IMR-90 (cell line): ENCODE measurements around the gene GALNT14. TPM values are rescaled to one million over a fixed set of nuclear protein-coding genes. Genes with fewer than 3 reads are reported as not detected.

Source experiments
- ATAC-seq: fragments of 200-7000 bp; cut with Tn5 transposase; 2 replicates; pipeline ENCODE4 v1.9.1; 2020; ENCODE audit warnings: low read depth, mild to moderate bottlenecking, moderate library complexity
- BruUV-seq: library from RNA; stranded (reverse); fragments of 400-500 nt; replicated peaks from 2 replicates; lab custom pipeline; 2021; lab: Mats Ljungman, UMichigan
- CTCF ChIA-PET: fragments of 300-600 bp; formaldehyde crosslinking; extraction: SDS; loops from one replicate; lab custom pipeline; 2021; ENCODE audit warnings: antibody characterized with exemption; lab: Yijun Ruan, JAX
- POLR2A ChIA-PET: fragments of 300-600 bp; sonication (Branson Sonifier 250); formaldehyde crosslinking; loops from one replicate; lab custom pipeline; 2022; ENCODE audit warnings: antibody characterized with exemption; ENCODE audit not compliant: unreplicated experiment; lab: Charles Lee
- DNase-seq: peaks from one replicate; pipeline ENCODE4 v3.0.0; 2013
- H2AFZ ChIP-seq: replicated peaks from 2 replicates; pipeline ENCODE3; 2013; ENCODE audit warnings: low read length, mild to moderate bottlenecking; ENCODE audit not compliant: poor library complexity
- H2AK5ac ChIP-seq: 2 replicates; pipeline ENCODE4 v1.6.1; 2013; ENCODE audit warnings: low read depth, low read length, inconsistent platforms
- H2AK9ac ChIP-seq: replicated peaks from 2 replicates; pipeline ENCODE3; 2013; ENCODE audit warnings: mild to moderate bottlenecking, low read depth, low read length, moderate library complexity; ENCODE audit not compliant: poor library complexity
- H2BK120ac ChIP-seq: 2 replicates; pipeline ENCODE4 v1.6.1; 2013; ENCODE audit warnings: low read depth, low read length, inconsistent platforms
- H2BK15ac ChIP-seq: 3 replicates; pipeline ENCODE4 v1.6.1; 2013; ENCODE audit warnings: low read depth, low read length, inconsistent platforms
- H2BK20ac ChIP-seq: 2 replicates; pipeline ENCODE4 v1.6.1; 2013; ENCODE audit warnings: low read depth, mild to moderate bottlenecking, inconsistent platforms, low read length, moderate library complexity
- H2BK5ac ChIP-seq: 2 replicates; pipeline ENCODE4 v1.6.1; 2013; ENCODE audit warnings: mild to moderate bottlenecking, low read depth, low read length, inconsistent platforms; ENCODE audit not compliant: poor library complexity, severe bottlenecking
- H3K14ac ChIP-seq: replicated peaks from 2 replicates; pipeline ENCODE4 v1.6.1; 2013; ENCODE audit warnings: low read depth, low read length, inconsistent platforms
- H3K18ac ChIP-seq: 2 replicates; pipeline ENCODE4 v1.6.1; 2013; ENCODE audit warnings: low read depth, low read length, control low read depth
- H3K23ac ChIP-seq: 2 replicates; pipeline ENCODE4 v1.6.1; 2013; ENCODE audit warnings: low read depth, low read length, inconsistent platforms
- H3K27ac ChIP-seq: 2 replicates; pipeline ENCODE4 v1.5.1; 2013; ENCODE audit warnings: mild to moderate bottlenecking, control low read depth, low read length; ENCODE audit not compliant: insufficient read depth
- H3K27me3 ChIP-seq: 2 replicates; pipeline ENCODE4 v1.6.1; 2013; ENCODE audit warnings: low read length; ENCODE audit not compliant: control insufficient read depth, insufficient read depth
- H3K36me3 ChIP-seq: 2 replicates; pipeline ENCODE4 v1.6.1; 2013; ENCODE audit warnings: low read length, mixed read lengths; ENCODE audit not compliant: control insufficient read depth, insufficient read depth
- H3K4ac ChIP-seq: 2 replicates; pipeline ENCODE4 v1.6.1; 2013; ENCODE audit warnings: low read depth, low read length, inconsistent platforms
- H3K4me1 ChIP-seq: 2 replicates; pipeline ENCODE4 v1.6.1; 2013; ENCODE audit warnings: low read length, mixed read lengths; ENCODE audit not compliant: control insufficient read depth, insufficient read depth
- H3K4me2 ChIP-seq: 2 replicates; pipeline ENCODE4 v1.6.1; 2013; ENCODE audit warnings: low read depth, mild to moderate bottlenecking, control low read depth, low read length, moderate library complexity
- H3K4me3 ChIP-seq: 2 replicates; pipeline ENCODE4 v1.5.1; 2013; ENCODE audit warnings: low read depth, mild to moderate bottlenecking, control low read depth, low read length, moderate library complexity; ENCODE audit not compliant: insufficient read depth
- H3K56ac ChIP-seq: 2 replicates; pipeline ENCODE4 v1.6.1; 2013; ENCODE audit warnings: low read length, inconsistent platforms; ENCODE audit not compliant: insufficient read depth; ENCODE audit errors: extremely low read depth
- H3K79me1 ChIP-seq, 2 experiments: 2 replicates each; pipeline ENCODE4 v1.6.1; 2013; ENCODE audit warnings: low read length in 2 of 2, inconsistent platforms in 1 of 2, low read depth in 1 of 2
- H3K9ac ChIP-seq: 2 replicates; pipeline ENCODE4 v1.6.1; 2013; ENCODE audit warnings: low read depth, low read length, control low read depth
- H3K9me1 ChIP-seq: 2 replicates; pipeline ENCODE4 v1.6.1; 2013; ENCODE audit warnings: low read length, inconsistent platforms; ENCODE audit not compliant: insufficient read depth
- H3K9me3 ChIP-seq: 2 replicates; pipeline ENCODE4 v1.6.1; 2013; ENCODE audit warnings: low read length; ENCODE audit not compliant: control insufficient read depth, insufficient read depth
- H4K20me1 ChIP-seq: 2 replicates; pipeline ENCODE4 v1.6.1; 2013; ENCODE audit warnings: low read length, inconsistent platforms; ENCODE audit not compliant: insufficient read depth
- H4K5ac ChIP-seq: 2 replicates; pipeline ENCODE4 v1.6.1; 2013; ENCODE audit warnings: mild to moderate bottlenecking, low read depth, low read length, control low read depth
- H4K8ac ChIP-seq, 2 experiments: 2 replicates each; pipeline ENCODE4 v1.6.1; 2013; ENCODE audit warnings: low read depth in 2 of 2, low read length in 2 of 2, control low read depth in 1 of 2, inconsistent platforms in 1 of 2
- H4K91ac ChIP-seq: 2 replicates; pipeline ENCODE4 v1.6.1; 2013; ENCODE audit warnings: low read depth, low read length, inconsistent platforms; ENCODE audit not compliant: insufficient read depth
- BHLHE40 ChIP-seq: fragments of 150-350 bp; IDR thresholded peaks from 2 replicates; pipeline ENCODE4 v1.6.1; 2016; ENCODE audit warnings: mild to moderate bottlenecking, low read depth, low read length
- CHD1 ChIP-seq: IDR thresholded peaks from 2 replicates; pipeline ENCODE4 v1.6.1; 2012; ENCODE audit warnings: low read depth, low read length, improper control_type of control experiment
- CTCF ChIP-seq: conservative IDR thresholded peaks from 2 replicates; pipeline ENCODE4 v1.5.1; 2012; ENCODE audit warnings: mild to moderate bottlenecking, low read depth, low read length, improper control_type of control experiment
- FOS ChIP-seq: fragments of 150-350 bp; IDR thresholded peaks from 2 replicates; pipeline ENCODE4 v1.6.1; 2016; ENCODE audit warnings: low read depth, low read length
- MAFK ChIP-seq: IDR thresholded peaks from 2 replicates; pipeline ENCODE4 v1.6.1; 2012; ENCODE audit warnings: low read depth, low read length, improper control_type of control experiment
- MXI1 ChIP-seq: IDR thresholded peaks from 2 replicates; pipeline ENCODE4 v1.6.1; 2012; ENCODE audit warnings: low read depth, mild to moderate bottlenecking, low read length, moderate library complexity, borderline replicate concordance
- NFE2L2 ChIP-seq: fragments of 150-350 bp; IDR thresholded peaks from 2 replicates; pipeline ENCODE4 v1.6.1; 2016; ENCODE audit warnings: low read depth, mild to moderate bottlenecking, low read length
- POLR2A ChIP-seq: IDR thresholded peaks from 2 replicates; pipeline ENCODE4 v1.6.1; 2012; ENCODE audit warnings: mild to moderate bottlenecking, low read depth, low read length
- RCOR1 ChIP-seq: IDR thresholded peaks from 2 replicates; pipeline ENCODE4 v1.6.1; 2012; ENCODE audit warnings: mild to moderate bottlenecking, low read length, improper control_type of control experiment; ENCODE audit not compliant: insufficient replicate concordance
- SMC3 ChIP-seq: fragments of 150-350 bp; IDR thresholded peaks from 2 replicates; pipeline ENCODE4 v1.6.1; 2016; ENCODE audit warnings: low read depth, mild to moderate bottlenecking, antibody characterized with exemption, low read length, moderate library complexity
- WGBS, 2 experiments: methylation state at CpG; one replicate each; pipeline versions ENCODE4 v1.1.5 to v1.1.7; 2013; ENCODE audit warnings: missing lambda C conversion rate in 2 of 2; ENCODE audit not compliant: insufficient read length in 1 of 2; ENCODE audit errors: extremely low coverage in 2 of 2; 5-methylcytosine and 5-hydroxymethylcytosine counted together
- dilution Hi-C: fragments of 300-500 bp; cut with HindIII; formaldehyde crosslinking; loops from one replicate; pipeline ENCODE4 v1.14.3; 2018; ENCODE audit warnings: low sequenced_read_pairs; ENCODE audit not compliant: unreplicated experiment
- in situ Hi-C: fragments of 300-500 bp; cut with MboI; formaldehyde crosslinking; loops from 3 replicates; pipeline ENCODE4 v1.14.3; 2019; ENCODE audit warnings: low sequenced_read_pairs, inconsistent platforms, mixed read lengths
- intact Hi-C: fragments of 100-400 bp; cut with micrococcal nuclease; formaldehyde crosslinking; loops from 2 replicates; pipeline ENCODE4 v1.10.0; 2022
- polyA plus RNA-seq, 3 experiments: library from polyadenylated mRNA; depleted of rRNA; stranded (reverse); fragments of >200 nt; gene quantifications; 2 replicates each; pipeline ENCODE4 v1.2.3, GENCODE V29; 2012; ENCODE audit warnings: low replicate concordance in 1 of 3
- total RNA-seq: library from RNA; depleted of rRNA; stranded (reverse); fragments of >200 nt; gene quantifications from 2 replicates; pipeline ENCODE4 v1.2.3, GENCODE V29; 2012

GALNT14 gene
- total and polyA plus RNA-seq, 2 of the 4 experiments (the other 2 are of a cell fraction), result 0.15 to 0.18 TPM

- Histone ChIP-seq H3K9me3 (no peaks in the 10 kb centered on the region), H3K56ac (no peak overlapping the region), H4K20me1 (no peaks in the 10 kb centered on the region), H4K91ac (no peak overlapping the region), H4K8ac (no peak overlapping the region), H3K14ac (no peak overlapping the region), H3K27me3 (no peaks in the 10 kb centered on the region), H3K4me1 (no peaks in the 10 kb centered on the region), H3K9me1 (no peaks in the 10 kb centered on the region), H3K9ac (no peak overlapping the region), H2BK15ac (no peak overlapping the region), H3K23ac (no peak overlapping the region), H2BK5ac (no peak overlapping the region), H2AK9ac (no peak overlapping the region), H3K4me2 (no peak overlapping the region), H2BK120ac (no peak overlapping the region), H3K36me3 (no peaks in the 10 kb centered on the region), H3K79me1 (no peaks in the 10 kb centered on the region), H3K4me3 (no peak overlapping the region), H2AFZ (no peak overlapping the region), H2AK5ac (no peak overlapping the region), H3K18ac (no peak overlapping the region), H4K5ac (no peak overlapping the region), H2BK20ac (no peak overlapping the region), H3K4ac (no peak overlapping the region), H3K27ac (no peak overlapping the region)
- ChIA-PET POLR2A (no interaction called here), CTCF (no interaction called here)
- in situ Hi-C loops (no loop called here), dilution Hi-C loops (no loop called here), intact Hi-C loops (loop anchor here (5.0 kb wide), 1 partner anchor 243 kb away; no protein-coding TSS in a partner anchor)
- TF ChIP-seq MXI1 (no peak), FOS (no peak), SMC3 (no peak), MAFK (no peak), CTCF (no peak), POLR2A (no peak), RCOR1 (no peak), BHLHE40 (no peak), NFE2L2 (no peak), CHD1 (no peak)
- WGBS, 2 experiments, result 53% methylated on average over 2 of the region's 2 CpGs; no CpG with 5 or more reads in 1 of the 2 experiments
- no TSS peak for BruUV-seq
- no peak for ATAC-seq
- DNase-seq, result no peak
Observed at GRCh38 chr2:31089645-31090044, 48.6 kb downstream of the GALNT14 start.
